Uterus (tissue), 2 donors: Measurements from ENCODE around the gene VGLL3.

Experiments used
- POLR2A ChIP-seq, 2 donors: fragments of 450-650 bp; IDR thresholded peaks; one replicate each; pipeline ENCODE4 v1.6.1; 2016; ENCODE audit warnings: antibody characterized with exemption in 2 of 2, mild to moderate bottlenecking in 1 of 2, moderate library complexity in 1 of 2
- TF ChIP-seq, protein P1 (sequence below), 4 experiments: fragments of 200-600 bp in 2 of 4; fragments of 450-650 bp in 2 of 4; sonication (generic) in 2 of 4; IDR thresholded peaks; one replicate each; pipeline ENCODE4 v1.5.1; 2016 to 2019; ENCODE audit warnings: antibody characterized with exemption in 4 of 4, mild to moderate bottlenecking in 2 of 4, moderate library complexity in 1 of 4

DNA sequence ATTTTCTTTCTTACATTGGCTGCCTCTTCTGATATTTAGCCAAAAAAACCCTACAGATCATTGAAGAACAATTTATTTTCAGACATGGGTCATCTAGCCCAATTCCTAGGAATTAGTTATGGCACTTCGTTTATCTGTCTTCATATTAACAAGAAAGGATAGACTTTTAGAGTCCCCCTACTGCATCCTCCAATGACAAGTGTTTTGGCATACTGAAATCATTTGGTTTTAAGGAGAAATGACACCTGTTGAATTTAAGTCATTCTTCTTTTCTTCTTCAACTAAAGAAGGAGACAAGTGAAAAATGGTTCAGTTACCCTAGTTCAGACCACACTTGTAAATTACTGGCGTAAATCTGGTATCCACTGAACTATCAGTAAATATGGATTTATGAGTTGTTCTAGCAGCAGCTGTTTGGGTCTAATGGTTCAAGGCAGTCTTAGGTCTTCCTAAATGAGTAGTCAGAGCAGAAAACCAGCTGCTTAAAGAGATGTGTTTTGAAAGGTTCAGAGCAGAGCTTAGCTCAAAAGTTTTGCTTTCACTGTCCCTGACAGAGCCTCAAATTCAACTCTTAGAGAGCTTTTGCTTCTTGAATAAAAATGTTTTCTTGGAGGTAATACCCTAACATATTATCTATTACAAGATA is 5.6 kb downstream of the VGLL3 start:
- TF ChIP-seq, protein P1, sequence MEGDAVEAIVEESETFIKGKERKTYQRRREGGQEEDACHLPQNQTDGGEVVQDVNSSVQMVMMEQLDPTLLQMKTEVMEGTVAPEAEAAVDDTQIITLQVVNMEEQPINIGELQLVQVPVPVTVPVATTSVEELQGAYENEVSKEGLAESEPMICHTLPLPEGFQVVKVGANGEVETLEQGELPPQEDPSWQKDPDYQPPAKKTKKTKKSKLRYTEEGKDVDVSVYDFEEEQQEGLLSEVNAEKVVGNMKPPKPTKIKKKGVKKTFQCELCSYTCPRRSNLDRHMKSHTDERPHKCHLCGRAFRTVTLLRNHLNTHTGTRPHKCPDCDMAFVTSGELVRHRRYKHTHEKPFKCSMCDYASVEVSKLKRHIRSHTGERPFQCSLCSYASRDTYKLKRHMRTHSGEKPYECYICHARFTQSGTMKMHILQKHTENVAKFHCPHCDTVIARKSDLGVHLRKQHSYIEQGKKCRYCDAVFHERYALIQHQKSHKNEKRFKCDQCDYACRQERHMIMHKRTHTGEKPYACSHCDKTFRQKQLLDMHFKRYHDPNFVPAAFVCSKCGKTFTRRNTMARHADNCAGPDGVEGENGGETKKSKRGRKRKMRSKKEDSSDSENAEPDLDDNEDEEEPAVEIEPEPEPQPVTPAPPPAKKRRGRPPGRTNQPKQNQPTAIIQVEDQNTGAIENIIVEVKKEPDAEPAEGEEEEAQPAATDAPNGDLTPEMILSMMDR (IDR thresholded peaks at IDR 0.05) = no peak
- no peak for TF ChIP-seq POLR2A (IDR thresholded peaks at IDR 0.05)
